Duodenal mucosa (tissue), 2 donors: ENCODE measurements around the gene PARD3B.

ENCODE experiments used
- H3K27ac ChIP-seq: one replicate; pipeline ENCODE4 v1.7.0; 2013; ENCODE audit warnings: low read depth, low read length
- H3K27me3 ChIP-seq, 2 donors: one replicate each; pipeline ENCODE4 v1.7.0; 2013; ENCODE audit warnings: low read length in 2 of 2, control low read depth in 1 of 2; ENCODE audit not compliant: insufficient read depth in 2 of 2, control insufficient read depth in 1 of 2
- H3K36me3 ChIP-seq, 2 donors: one replicate each; pipeline ENCODE4 v1.7.0; 2013; ENCODE audit warnings: low read length in 2 of 2, control low read depth in 1 of 2; ENCODE audit not compliant: insufficient read depth in 2 of 2, control insufficient read depth in 1 of 2
- H3K4me1 ChIP-seq, 2 donors: one replicate each; pipeline ENCODE4 v1.7.0; 2013; ENCODE audit warnings: low read length in 2 of 2, control low read depth in 1 of 2; ENCODE audit not compliant: insufficient read depth in 2 of 2, control insufficient read depth in 1 of 2
- H3K4me3 ChIP-seq, 2 donors: one replicate each; pipeline ENCODE4 v1.7.0; 2013; ENCODE audit warnings: low read length in 2 of 2, low read depth in 1 of 2
- H3K9ac ChIP-seq, 2 donors: one replicate each; pipeline ENCODE4 v1.7.0; 2013; ENCODE audit warnings: low read length in 2 of 2, low read depth in 1 of 2
- H3K9me3 ChIP-seq, 2 donors: one replicate each; pipeline ENCODE4 v1.7.0; 2013; ENCODE audit warnings: low read length in 2 of 2, control low read depth in 1 of 2; ENCODE audit not compliant: control insufficient read depth in 1 of 2

PARD3B gene

GRCh38 chr2:205130111-205130829 is 585.0 kb downstream of the PARD3B start:
- Histone ChIP-seq H3K9me3 (no peaks in the 10 kb centered on the region), H3K27ac (no peak overlapping the region), H3K4me3 (no peak overlapping the region), H3K36me3 (peaks cover 0 to 3% of the 10 kb centered on the region in 2 donors), H3K4me1 (no peaks in the 10 kb centered on the region), H3K27me3 (no peaks in the 10 kb centered on the region), H3K9ac (no peak overlapping the region)

GRCh38 chr2:205133544-205133943 is 588.3 kb downstream of the PARD3B start:
- Histone ChIP-seq H3K4me1 (no peaks in the 10 kb centered on the region), H3K36me3 (no peaks in the 10 kb centered on the region)

GRCh38 chr2:205138735-205139134 is 593.5 kb downstream of the PARD3B start:
- no peaks in the 10 kb centered on the region for H3K36me3 ChIP-seq
- no peak overlapping the region for H3K4me3 ChIP-seq
- no peak overlapping the region for H3K27ac ChIP-seq
- no peaks in the 10 kb centered on the region for H3K27me3 ChIP-seq
- H3K9me3 ChIP-seq: no peaks in the 10 kb centered on the region
- no peaks in the 10 kb centered on the region for H3K4me1 ChIP-seq
- H3K9ac ChIP-seq: no peak overlapping the region

More at GRCh38 chr2:205133544-205133943, 588.3 kb downstream of the PARD3B start:
- H3K4me3 ChIP-seq: no peak overlapping the region
- no peaks in the 10 kb centered on the region for H3K27me3 ChIP-seq
- no peak overlapping the region for H3K27ac ChIP-seq
- H3K9me3 ChIP-seq: no peaks in the 10 kb centered on the region
- H3K9ac ChIP-seq: no peak overlapping the region

- Histone ChIP-seq H3K27ac (no peak overlapping the region), H3K36me3 (no peaks in the 10 kb centered on the region), H3K4me3 (no peak overlapping the region), H3K9me3 (no peaks in the 10 kb centered on the region), H3K9ac (no peak overlapping the region), H3K4me1 (no peaks in the 10 kb centered on the region), H3K27me3 (no peaks in the 10 kb centered on the region)
These were observed 594.7 kb downstream of the PARD3B start for GRCh38 chr2:205139822-205140463.

GRCh38 chr2:205141381-205141780 is 596.1 kb downstream of the PARD3B start:
- no peak overlapping the region for H3K9ac ChIP-seq
- H3K36me3 ChIP-seq: no peaks in the 10 kb centered on the region
- H3K27ac ChIP-seq: no peak overlapping the region
- H3K9me3 ChIP-seq: no peaks in the 10 kb centered on the region
- no peak overlapping the region for H3K4me3 ChIP-seq
- no peaks in the 10 kb centered on the region for H3K4me1 ChIP-seq
- no peaks in the 10 kb centered on the region for H3K27me3 ChIP-seq

GRCh38 chr2:205145888-205146287 is 600.6 kb downstream of the PARD3B start:
- Histone ChIP-seq H3K27me3 (no peaks in the 10 kb centered on the region), H3K36me3 (no peaks in the 10 kb centered on the region), H3K9me3 (no peaks in the 10 kb centered on the region), H3K9ac (no peak overlapping the region), H3K4me1 (no peaks in the 10 kb centered on the region), H3K4me3 (no peak overlapping the region), H3K27ac (no peak overlapping the region)

- Histone ChIP-seq H3K9me3 (no peaks in the 10 kb centered on the region), H3K27me3 (no peaks in the 10 kb centered on the region), H3K4me1 (no peaks in the 10 kb centered on the region), H3K4me3 (no peak overlapping the region), H3K9ac (no peak overlapping the region), H3K36me3 (no peaks in the 10 kb centered on the region), H3K27ac (no peak overlapping the region)
These were observed 603.5 kb downstream of the PARD3B start for GRCh38 chr2:205148755-205149154.

- no peak overlapping the region for H3K4me3 ChIP-seq
These were observed 611.2 kb downstream of the PARD3B start for GRCh38 chr2:205156457-205156856.

GRCh38 chr2:205158404-205158803 is 613.1 kb downstream of the PARD3B start:
- H3K27ac ChIP-seq: no peak overlapping the region
- H3K4me3 ChIP-seq: no peak overlapping the region
- H3K36me3 ChIP-seq: no peaks in the 10 kb centered on the region
- H3K9me3 ChIP-seq: no peaks in the 10 kb centered on the region
- H3K27me3 ChIP-seq: no peaks in the 10 kb centered on the region
- no peaks in the 10 kb centered on the region for H3K4me1 ChIP-seq
- no peak overlapping the region for H3K9ac ChIP-seq

More at GRCh38 chr2:205156457-205156856, 611.2 kb downstream of the PARD3B start:
- Histone ChIP-seq H3K9me3 (no peaks in the 10 kb centered on the region), H3K27ac (no peak overlapping the region), H3K9ac (no peak overlapping the region), H3K36me3 (no peaks in the 10 kb centered on the region), H3K27me3 (no peaks in the 10 kb centered on the region), H3K4me1 (no peaks in the 10 kb centered on the region)

- no peaks in the 10 kb centered on the region for H3K36me3 ChIP-seq
- H3K4me3 ChIP-seq: no peak overlapping the region
- no peak overlapping the region for H3K27ac ChIP-seq
- H3K4me1 ChIP-seq: no peaks in the 10 kb centered on the region
- no peaks in the 10 kb centered on the region for H3K27me3 ChIP-seq
- H3K9ac ChIP-seq: no peak overlapping the region
- H3K9me3 ChIP-seq: no peaks in the 10 kb centered on the region
These were observed 616.0 kb downstream of the PARD3B start for GRCh38 chr2:205161156-205161839.
